Erythroblast (primary cell): ENCODE measurements around the gene TMC3.

Experiments used
- GATA1 ChIP-seq: IDR thresholded peaks from 2 replicates; pipeline ENCODE4 v1.6.1; 2011; ENCODE audit warnings: low read depth, mild to moderate bottlenecking, control low read depth, low read length, moderate library complexity
- POLR2A ChIP-seq: IDR thresholded peaks from 2 replicates; pipeline ENCODE4 v1.6.1; 2011; ENCODE audit warnings: mild to moderate bottlenecking, low read length

DNA sequence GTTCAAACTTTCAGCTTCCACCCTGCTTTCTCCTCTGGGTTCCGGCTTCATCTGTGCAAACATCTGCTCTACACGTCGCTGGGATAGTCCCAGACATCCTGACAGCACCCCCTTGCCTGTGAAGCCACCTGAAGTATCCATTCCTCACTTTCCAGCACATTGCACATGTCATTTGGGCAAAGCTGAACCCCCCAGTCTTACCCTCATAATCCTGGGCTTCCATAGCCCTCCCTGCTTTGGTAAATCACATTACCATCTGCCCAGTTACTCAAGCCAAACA, 92.6 kb downstream of the TMC3 start:
- TF ChIP-seq POLR2A (no peak), GATA1 (no peak)
